ES-I3 (cell line): ENCODE results near the gene TBC1D23.
"Not testable (repeated sequence)": the region's sequence is repeated elsewhere in the genome, so short reads cannot be mapped to it uniquely, and the experiment has no call there.

ENCODE experiments used
- H3K36me3 ChIP-seq: 2 replicates; pipeline ENCODE4 v1.6.1; 2013; ENCODE audit warnings: mild to moderate bottlenecking, low read length, control low read depth, moderate library complexity; ENCODE audit not compliant: insufficient read depth
- H3K4me1 ChIP-seq: 2 replicates; pipeline ENCODE4 v1.6.1; 2013; ENCODE audit warnings: mild to moderate bottlenecking, control low read depth, low read length; ENCODE audit not compliant: insufficient read depth
- H3K9ac ChIP-seq: 2 replicates; pipeline ENCODE4 v1.6.1; 2013; ENCODE audit warnings: low read depth, mild to moderate bottlenecking, low read length, moderate library complexity
- H3K9me3 ChIP-seq: 2 replicates; pipeline ENCODE4 v1.6.1; 2013; ENCODE audit warnings: mild to moderate bottlenecking, low read length, moderate library complexity; ENCODE audit not compliant: control insufficient read depth, insufficient read depth

The TBC1D23 gene

DNA sequence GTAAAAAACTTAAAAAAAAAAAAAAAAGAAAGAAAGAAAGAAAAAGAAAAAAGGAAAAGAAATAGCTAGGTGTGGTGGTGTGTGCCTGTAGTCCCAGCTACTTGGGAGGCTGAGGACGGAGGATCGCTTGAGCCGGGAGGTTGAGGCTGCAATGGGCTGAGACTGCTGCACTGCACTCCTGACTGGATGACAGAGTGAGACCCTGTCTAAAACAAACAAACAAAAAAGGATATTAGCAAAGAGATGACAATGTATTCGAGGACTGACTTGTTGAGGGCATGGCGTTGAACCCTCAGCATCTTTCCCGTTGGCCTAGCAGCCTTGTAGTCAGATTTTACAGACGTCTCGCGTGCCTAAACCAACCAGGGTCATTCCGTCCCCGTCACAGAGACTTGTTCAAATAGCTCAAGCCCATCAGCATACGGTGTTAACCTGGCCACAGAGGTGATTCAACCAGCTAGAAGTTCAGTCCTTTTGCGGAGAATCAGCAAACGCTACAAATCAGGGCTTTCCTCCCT, 73.2 kb downstream of the TBC1D23 start:
- Histone ChIP-seq H3K4me1 (peaks cover 8% of the 10 kb centered on the region), H3K9me3 (no peaks in the 10 kb centered on the region), H3K36me3 (no peaks in the 10 kb centered on the region), H3K9ac (peak overlapping the region; percentile 67)

DNA sequence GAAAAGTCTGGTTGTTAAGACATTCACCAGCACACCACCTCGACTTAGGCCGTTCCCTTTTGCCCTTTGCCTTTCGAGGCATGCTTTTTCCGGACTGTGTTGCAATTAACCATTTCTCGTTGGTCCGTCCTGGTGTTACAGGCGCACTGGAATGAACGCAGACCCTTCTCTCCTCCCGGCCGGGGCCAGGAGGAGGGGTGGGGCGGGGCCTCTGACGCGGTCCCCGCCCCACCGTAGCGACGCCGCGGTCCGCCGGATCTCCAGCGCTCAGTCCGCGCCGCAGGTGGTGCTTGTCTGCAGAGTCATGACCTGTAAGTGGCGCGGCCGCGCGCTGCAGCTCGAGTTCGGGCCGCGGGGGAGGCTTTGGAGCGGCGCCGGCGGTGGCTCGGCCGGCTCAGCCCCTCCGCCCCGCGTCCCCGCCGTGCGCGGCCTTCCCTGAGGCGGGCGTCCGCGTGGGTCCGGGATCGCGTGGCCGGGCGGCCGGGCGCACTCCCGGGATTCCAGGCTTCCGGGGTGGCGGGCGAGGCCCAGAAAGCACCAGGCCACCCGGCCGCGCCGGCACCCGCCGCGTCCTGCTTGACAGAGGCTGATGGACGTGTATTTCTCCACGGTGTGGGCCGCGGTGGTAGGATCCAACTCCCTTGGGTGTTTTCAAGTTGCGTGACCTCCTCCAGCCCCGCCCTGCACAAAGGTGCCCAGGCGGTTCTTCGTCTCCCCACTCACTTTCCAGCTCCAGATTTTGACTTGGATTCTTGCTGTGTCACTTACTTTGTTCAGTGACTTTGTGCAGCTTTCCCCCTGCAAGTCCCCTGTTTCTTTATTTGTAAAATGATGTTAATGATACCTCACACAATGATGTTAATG, 73.9 kb downstream of the TBC1D23 start, which contains the start of gene NIT2:
Gene NIT2, plus strand, starts transcription at position 270 of the 864 bp plus-strand sequence. Its CDS starts 35 bp downstream, at position 305.
- H3K9ac ChIP-seq: peak within 1 kb of the TSS; percentile 67
- H3K36me3 ChIP-seq: no peaks in the 10 kb centered on the region
- peaks cover 8% of the 10 kb centered on the region for H3K4me1 ChIP-seq
- H3K9me3 ChIP-seq: no peaks in the 10 kb centered on the region

DNA sequence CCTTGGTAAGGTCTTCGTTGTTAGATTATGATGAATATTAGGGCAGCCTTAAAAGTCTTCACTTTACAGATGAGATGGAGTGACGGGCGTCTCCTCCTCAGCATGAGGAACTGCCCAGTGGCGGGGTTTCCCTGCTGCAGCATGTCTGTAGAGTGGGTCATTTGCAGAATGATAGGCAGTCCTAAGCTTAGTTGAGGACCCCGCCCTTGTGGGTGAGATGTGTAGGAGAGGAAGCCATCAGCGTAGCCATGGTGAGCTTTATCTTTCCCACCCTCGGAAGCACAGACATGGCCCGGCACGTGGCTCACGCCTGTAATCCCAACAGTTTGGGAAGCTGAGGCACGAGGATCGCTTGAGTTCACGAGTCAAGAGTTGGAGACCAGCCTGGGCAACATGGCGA, 74.6 kb downstream of the TBC1D23 start:
- no peaks in the 10 kb centered on the region for H3K36me3 ChIP-seq
- peak overlapping the region; percentile 67 for H3K9ac ChIP-seq
- peaks cover 8% of the 10 kb centered on the region for H3K4me1 ChIP-seq
- no peaks in the 10 kb centered on the region for H3K9me3 ChIP-seq

DNA sequence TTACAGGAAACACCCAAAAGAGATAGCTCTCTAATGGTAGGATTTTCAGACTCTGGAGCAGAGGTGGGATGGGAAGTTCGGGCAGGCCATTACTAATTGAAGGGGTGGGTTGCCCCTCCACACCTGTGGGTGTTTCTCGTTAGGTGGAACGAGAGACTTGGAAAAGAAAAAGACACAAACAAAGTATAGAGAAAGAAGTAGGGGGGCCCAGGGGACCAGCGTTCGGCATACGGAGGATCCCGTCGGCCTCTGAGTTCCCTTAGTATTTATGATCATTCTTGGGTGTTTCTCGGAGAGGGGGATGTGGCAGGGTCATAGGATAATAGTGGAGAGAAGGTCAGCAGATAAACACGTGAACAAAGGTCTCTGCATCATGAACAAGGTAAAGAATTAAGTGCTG, 75.4 kb downstream of the TBC1D23 start:
- not testable (repeated sequence) for H3K9ac ChIP-seq, H3K4me1 ChIP-seq, H3K36me3 ChIP-seq, H3K9me3 ChIP-seq

DNA sequence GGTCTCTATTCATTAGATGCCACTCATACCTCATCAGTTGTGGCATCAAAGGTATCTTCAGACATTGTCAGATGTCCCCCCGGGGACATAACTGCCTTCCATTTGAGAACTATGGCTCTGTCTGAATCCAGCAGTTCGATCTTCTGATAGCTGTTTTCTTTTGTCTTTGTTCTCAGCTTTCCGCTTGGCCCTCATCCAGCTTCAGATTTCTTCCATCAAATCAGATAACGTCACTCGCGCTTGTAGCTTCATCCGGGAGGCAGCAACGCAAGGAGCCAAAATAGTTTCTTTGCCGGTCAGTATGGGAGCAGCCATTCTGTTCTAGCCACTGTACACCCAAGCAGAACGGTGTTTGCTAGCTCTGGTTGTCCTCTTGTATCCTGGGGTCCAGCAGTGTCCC, 78.1 kb downstream of the TBC1D23 start:
- peaks cover 3% of the 10 kb centered on the region for H3K36me3 ChIP-seq
- no peaks in the 10 kb centered on the region for H3K9me3 ChIP-seq
- H3K4me1 ChIP-seq: peaks cover 8% of the 10 kb centered on the region
- no peak overlapping the region for H3K9ac ChIP-seq

DNA sequence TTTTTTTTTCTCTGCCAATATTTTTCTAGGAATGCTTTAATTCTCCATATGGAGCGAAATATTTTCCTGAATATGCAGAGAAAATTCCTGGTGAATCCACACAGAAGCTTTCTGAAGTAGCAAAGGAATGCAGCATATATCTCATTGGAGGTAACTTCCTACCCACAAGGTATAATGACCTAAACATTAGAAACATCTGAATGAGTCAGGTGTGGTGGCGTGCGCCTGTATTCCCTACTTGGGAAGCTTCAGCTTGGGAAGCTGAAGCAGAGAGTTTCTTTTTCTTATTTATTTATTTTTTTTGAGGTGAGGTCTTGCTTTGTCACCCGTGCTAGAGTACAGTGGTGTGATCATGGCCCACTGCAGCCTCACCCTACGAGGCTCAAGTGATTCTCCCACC, 79.0 kb downstream of the TBC1D23 start:
- Histone ChIP-seq H3K9ac (no peak overlapping the region), H3K36me3 (peaks cover 3% of the 10 kb centered on the region)

DNA sequence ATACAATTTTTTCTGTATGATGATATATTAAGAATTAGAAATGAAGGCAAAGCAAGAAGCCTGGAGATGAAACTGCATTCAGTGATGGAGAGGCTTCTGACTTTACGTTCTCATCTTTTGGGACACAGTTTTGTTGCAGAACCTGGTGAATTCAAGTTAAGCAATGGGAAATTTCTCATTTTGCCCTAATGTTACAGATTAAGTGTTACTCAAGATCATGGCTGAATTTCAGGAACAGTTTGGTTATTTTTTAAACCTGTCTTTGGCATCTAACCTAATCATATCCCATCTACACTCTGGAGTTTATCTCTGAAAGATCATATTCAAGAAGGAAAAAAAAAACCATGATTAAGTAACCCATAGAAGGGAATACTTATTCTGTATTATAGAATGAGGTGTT, 79.7 kb downstream of the TBC1D23 start:
- no peak overlapping the region for H3K9ac ChIP-seq
- peaks cover 7% of the 10 kb centered on the region for H3K4me1 ChIP-seq
- peaks cover 6% of the 10 kb centered on the region for H3K36me3 ChIP-seq
- H3K9me3 ChIP-seq: no peaks in the 10 kb centered on the region

More for the DNA sequence above, 79.0 kb downstream of the TBC1D23 start:
- Histone ChIP-seq H3K9me3 (no peaks in the 10 kb centered on the region), H3K4me1 (peaks cover 8% of the 10 kb centered on the region)

DNA sequence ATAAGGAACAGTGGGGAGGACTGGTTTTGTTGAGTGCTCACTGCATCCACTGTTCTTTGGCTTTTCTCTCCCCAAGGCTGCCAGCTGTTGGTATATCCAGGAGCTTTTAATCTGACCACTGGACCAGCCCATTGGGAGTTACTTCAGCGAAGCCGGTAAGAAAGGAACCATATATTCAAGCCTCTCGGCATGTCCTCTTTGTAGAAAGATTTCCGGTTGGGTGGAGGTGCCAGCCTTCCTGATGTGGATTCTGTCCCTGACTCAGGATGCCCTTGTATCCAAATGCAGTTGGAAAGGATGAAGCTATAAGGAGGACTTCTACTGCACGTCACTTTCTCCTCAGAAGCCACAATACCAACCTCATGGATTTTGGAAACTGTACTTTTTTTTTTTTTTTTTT, 87.9 kb downstream of the TBC1D23 start:
- H3K36me3 ChIP-seq: peaks cover 12% of the 10 kb centered on the region
- H3K9me3 ChIP-seq: no peaks in the 10 kb centered on the region
- no peak overlapping the region for H3K9ac ChIP-seq
- no peaks in the 10 kb centered on the region for H3K4me1 ChIP-seq

DNA sequence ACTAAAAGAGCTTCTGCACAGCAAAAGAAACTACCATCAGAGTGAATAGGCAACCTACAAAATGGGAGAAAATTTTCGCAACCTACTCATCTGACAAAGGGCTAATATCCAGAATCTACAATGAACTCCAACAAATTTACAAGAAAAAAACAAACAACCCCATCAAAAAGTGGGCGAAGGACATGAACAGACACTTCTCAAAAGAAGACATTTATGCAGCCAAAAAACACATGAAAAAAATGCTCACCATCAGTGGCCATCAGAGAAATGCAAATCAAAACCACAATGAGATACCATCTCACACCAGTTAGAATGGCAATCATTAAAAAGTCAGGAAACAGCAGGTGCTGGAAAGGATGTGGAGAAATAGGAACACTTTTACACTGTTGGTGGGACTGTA, 91.0 kb downstream of the TBC1D23 start:
- not testable (repeated sequence) for H3K4me1 ChIP-seq, H3K9ac ChIP-seq, H3K36me3 ChIP-seq, H3K9me3 ChIP-seq

DNA sequence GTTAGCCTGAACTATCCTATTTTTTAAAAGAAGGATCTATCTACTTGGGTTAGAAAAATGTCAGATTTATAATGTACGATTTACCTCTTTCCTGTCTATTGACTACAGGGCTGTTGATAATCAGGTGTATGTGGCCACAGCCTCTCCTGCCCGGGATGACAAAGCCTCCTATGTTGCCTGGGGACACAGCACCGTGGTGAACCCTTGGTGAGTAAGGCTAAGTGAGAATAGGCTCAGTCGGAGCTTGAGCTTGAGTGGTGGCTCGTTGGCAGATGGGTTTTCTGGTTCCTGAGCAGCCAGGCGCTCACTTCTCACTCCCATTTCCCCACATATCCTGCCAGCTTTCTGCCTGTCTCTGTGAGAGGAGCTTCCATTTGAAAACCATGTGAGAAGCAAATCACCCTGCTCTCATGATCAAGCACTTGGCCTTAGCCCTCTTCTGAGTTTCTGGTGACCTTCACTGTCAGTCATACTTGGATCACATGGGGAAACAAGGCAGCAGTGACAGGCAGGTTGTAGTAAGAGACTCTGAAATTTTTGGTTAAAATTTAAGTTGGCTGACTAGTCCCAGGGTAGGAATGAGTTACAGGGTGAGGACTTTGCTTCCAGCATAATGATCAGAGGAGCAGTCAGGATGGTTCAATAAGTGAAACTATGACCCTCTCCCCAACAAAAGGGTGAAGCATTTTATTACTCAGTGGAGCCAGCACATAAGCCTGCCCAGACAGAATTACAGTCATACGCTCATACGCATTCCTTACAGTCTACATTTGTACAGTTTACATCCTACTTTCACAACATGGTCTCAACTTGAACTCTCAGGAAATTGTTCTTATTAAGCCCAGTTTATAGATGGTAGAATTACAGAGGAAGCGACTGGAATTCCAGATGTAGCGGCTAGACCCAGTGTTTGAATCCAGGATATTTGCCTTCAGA, 91.8 kb downstream of the TBC1D23 start:
- no peaks in the 10 kb centered on the region for H3K4me1 ChIP-seq
- no peak overlapping the region for H3K9ac ChIP-seq
- peaks cover 8% of the 10 kb centered on the region for H3K36me3 ChIP-seq
- H3K9me3 ChIP-seq: no peaks in the 10 kb centered on the region

DNA sequence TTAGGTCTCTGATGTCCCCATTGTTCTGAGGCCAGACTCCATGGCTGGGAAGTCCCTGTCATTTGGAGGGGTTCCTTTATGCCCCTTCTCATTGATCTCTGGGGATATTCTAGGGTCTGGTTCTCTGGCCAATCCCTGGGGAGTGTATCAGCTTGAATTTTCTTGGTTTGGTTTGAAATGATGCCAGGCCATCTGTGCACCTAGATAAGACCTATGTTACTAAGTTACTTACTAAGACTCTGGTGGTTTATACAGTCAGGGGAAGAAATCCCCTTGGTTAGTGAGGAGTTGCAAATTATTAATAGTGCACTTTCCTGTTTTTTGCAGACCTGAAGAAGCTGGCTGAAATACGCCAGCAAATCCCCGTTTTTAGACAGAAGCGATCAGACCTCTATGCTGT, 94.1 kb downstream of the TBC1D23 start:
- Histone ChIP-seq H3K9ac (no peak overlapping the region), H3K9me3 (no peaks in the 10 kb centered on the region), H3K36me3 (peaks cover 8% of the 10 kb centered on the region), H3K4me1 (no peaks in the 10 kb centered on the region)

DNA sequence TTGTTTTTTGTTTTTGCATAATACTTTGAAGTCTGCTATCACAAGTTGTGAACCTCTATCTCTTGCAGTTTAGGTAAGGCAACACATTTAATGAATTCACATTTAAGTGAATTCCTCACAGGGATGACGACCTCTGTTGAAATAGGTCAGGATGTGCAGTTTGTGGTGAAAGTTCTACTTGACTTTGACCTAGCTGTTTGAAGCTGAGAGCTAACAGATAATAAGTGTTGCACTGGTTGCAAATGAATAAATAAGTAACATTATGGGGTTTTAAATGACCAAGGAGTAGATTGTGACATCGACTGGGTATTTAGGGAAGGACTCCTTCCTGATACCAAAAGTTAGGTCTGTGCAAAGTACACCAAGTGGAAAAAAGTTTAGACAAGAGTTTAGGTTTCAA, 97.6 kb downstream of the TBC1D23 start:
- H3K36me3 ChIP-seq: peaks cover 2% of the 10 kb centered on the region
- H3K9ac ChIP-seq: no peak overlapping the region
- H3K9me3 ChIP-seq: no peaks in the 10 kb centered on the region

DNA sequence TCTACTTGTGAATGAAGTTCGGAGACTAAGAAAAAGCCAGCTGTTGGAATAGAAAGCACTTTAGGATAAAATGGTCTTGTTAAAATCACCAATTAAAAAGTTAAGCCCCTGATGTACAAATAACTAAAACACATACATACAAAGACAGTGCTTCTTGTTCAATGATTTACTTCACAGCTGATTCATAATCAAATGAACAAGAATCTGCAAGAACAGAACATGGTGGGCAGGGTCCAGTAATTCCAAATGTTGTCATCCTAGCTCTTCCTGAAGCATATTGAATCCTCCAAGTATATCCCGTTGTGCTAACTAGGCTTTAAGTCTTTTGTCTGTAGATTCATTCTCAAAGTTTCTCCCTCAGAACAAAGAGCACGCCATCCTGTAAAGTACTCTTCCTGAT, 98.2 kb downstream of the TBC1D23 start:
- Histone ChIP-seq H3K9ac (no peak overlapping the region), H3K9me3 (no peaks in the 10 kb centered on the region), H3K4me1 (no peaks in the 10 kb centered on the region), H3K36me3 (peaks cover 2% of the 10 kb centered on the region)

More for the DNA sequence above, 97.6 kb downstream of the TBC1D23 start:
- H3K4me1 ChIP-seq: no peaks in the 10 kb centered on the region

DNA sequence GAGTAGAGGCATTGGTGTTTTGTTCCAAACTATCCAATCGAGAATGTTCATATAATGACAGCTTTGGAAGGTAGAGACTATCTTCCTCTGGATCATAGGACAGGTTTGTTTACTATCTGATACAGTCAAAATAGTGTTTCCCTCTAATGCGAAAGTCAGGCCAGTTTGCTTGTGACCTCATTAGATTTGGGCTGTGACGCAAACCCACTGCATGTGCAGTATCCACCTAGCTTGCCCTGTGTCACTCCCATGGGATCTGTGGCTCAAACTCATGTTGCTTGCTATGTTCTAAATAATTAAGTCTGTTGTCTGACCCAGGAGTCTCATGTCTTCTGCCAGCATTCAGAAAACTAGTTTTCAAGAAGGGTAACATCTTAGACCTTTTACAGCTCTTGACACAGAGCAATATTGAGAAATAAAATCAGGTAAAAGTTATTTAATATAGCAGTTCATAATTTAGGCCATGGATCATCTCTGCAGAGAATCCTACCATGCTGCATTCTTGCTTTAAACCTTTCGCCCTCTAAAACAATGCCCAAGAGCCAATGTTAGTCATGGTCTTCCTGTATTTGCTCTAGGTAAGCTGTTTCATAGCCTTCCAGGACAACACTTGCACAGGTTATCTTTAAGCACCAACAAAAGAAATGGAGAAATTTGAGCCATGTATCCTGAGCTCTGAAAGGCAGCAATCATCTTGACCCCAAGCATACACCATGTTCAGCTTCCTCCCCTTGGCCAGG, 100.1 kb downstream of the TBC1D23 start:
- no peak overlapping the region for H3K9ac ChIP-seq
- no peaks in the 10 kb centered on the region for H3K9me3 ChIP-seq
- no peaks in the 10 kb centered on the region for H3K4me1 ChIP-seq
- peaks cover 3% of the 10 kb centered on the region for H3K36me3 ChIP-seq
